ENCODE results near the gene WDR37.
"Not testable (repeated sequence)": the region's sequence is repeated elsewhere in the genome, so short reads cannot be mapped to it uniquely, and the experiment has no call there.

Gene WDR37

DNA sequence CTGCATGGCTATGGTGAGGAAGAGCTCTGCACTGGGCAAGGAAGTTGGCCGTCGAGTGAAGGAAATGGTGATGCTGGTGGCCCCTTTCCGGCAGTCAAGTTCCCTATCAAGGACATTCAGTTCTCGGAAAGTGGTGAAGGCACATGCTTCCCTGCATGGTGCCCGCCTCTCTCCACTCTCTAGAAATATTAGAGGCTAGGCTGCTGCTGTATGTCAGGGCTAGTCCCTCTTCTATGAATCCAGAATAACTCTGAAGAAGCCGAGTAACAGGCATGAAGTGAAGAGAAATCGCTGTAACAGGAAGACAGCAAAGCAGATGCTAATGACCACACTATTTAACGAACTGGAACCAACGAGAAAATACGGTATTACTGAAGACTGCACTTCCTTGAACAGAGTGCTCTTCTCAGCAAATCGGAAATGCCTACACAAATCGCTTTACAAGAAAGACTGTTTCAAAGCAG is 12.6 kb upstream of the WDR37 start:
- DNase-seq = no peak

DNA sequence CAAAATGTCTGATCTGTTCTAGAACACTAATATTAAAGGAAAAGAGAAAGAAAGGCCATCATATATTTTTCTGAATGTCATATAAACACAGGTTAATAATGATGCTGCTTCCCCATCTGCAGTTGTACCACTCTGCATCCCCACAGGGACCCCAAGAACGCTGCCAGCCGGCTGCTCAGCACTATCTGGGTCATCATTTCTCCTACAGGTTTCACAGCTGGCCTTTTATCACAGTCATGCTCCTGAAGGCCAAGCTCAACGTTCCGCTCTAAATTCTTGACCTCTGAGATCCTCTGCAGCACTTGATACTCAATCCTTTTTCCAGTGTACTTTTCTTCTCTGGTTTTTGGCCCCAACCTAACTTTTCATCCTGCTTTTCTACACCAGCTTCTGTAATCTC is 12.0 kb upstream of the WDR37 start:
- DNase-seq = no peak

DNA sequence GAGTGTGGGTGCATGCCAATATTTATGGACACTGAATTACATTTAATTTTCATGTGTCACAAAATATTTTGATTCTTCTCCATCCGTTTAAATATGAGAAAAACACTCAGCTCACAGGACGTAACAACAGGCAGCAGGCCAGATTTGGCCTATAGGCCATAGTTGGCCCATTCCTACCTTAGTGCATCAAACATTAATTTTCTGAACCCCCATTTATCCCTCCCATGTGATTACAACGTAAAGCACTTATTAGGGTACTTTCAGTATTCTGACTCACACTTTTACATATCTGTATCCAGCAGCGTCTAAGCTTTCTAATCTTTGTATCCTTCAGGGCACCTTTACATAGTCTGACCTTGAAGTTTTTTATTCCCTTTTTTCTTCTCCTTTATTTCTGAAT is 11.2 kb upstream of the WDR37 start:
- DNase-seq = no peak

DNA sequence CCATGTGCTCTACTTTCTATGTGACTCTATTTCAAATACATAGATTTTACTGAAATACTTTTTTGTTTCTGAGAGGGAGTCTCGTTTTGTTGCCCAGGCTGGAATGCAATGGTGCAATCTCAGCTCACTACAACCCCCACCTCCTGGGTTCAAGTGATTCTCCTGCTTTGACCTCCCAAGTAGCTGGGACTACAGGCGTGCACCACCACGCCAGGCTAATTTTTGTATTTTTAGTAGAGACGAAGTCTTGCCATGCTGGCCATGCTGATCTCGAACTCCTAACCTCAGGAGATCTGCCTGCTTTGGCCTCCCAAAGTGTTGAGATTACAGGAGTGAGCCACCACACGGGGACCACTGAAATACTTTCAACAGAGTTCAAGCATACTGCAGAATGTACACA is 10.8 kb upstream of the WDR37 start:
- no peak for DNase-seq

DNA sequence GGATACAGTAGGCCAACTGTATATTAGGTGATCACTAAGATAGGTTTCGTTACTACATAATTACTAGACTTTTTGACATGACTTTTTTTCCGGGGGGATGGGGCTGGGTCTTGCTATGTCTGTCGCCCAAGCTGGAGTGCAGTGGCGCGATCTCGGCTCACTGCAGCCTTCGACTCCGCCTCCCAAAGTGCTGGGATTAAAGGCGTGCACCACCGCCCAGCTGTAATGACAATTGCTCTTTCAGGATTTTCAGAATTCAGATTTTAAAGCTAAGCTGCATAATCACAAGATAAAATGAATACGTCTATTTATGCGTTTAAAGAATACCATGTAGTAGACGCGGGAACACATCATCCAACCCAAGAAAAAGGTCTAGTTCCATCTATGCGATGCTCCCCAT is 8.2 kb upstream of the WDR37 start:
- DNase-seq = no peak

DNA sequence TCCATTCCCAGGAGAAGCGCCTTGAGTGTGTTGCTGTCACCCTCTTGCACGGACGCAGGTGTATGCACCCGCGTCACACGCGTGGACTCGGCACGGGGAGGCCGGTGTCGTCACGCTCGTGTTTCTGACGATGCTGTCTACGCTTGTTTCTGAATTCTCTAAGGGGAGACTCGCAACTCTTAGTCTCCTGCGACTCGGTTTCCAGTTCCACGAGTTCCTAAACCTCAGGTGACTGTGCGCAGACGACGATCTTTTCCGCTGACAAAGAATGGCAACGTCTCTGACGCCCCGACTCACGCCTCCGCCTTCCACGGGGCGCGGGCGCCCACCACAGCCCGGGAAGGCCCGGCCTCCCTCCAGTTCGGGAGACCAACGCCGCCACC is 7.8 kb upstream of the WDR37 start:
- DNase-seq = peak; percentile 64

DNA sequence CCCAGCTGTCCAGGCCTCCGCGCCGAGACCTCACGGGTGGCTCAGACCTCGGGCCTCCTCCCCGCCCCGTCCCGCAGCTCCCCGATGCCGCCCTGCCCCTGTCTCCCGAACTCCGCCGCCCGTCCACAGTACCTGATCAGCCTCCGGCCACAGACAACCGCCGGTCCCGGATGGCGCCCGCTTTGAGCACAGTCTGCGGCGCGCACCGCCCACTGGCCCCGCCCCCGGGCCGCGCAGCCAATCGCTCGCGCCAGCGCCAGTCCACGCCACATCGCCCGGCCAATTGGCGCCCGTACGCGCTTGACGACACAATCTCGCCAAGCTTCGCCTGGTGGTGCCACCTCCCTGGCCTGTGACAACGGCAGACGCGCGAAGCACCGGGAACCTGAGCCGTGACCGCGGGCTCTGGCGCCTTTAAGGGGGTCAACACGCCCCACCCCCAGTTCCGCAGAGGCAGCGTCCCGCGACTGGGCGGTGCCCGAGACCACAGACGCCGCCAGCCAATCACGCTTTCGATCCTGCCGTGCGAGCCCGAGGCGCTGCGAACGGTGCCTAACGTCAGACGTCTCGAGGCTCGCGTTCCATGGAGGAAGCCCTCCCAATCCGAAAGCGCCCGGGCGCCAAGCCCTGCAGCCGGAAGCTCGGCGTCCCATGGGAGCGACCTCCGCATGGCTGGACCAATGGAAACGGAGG is 7.3 kb upstream of the WDR37 start, which contains the start of gene IDI1:
TSS of gene IDI1 (minus strand) at position 388 of the 693 bp plus-strand sequence. CDS start at position 272, 116 bp downstream.
- peak; percentile 95 for DNase-seq

DNA sequence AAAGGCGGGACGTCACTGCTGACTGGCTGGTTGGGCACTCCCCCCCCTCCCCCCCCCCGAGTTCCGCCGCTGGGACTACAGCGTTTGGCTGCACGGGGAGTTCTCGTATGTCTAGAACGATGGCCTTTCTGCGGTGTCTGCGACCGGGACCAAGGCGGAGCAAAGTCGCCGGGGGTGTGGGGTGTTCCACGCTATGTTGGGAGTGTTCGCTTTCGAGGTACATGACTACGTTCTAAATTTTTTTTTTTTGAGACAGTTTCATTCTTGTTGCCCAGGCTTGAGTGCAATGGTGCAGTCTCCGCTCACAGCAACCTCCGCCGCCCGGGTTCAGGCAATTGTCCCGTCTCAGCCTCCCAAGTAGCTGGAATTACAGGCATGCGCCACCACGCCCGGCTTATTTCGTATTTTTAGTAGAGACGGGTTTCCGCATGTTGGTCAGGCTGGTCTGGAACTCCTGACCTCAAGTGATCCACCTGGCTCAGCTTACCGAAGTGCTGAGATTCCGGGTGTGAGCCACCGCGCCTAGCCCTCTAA is 6.7 kb upstream of the WDR37 start:
- no peak for DNase-seq

DNA sequence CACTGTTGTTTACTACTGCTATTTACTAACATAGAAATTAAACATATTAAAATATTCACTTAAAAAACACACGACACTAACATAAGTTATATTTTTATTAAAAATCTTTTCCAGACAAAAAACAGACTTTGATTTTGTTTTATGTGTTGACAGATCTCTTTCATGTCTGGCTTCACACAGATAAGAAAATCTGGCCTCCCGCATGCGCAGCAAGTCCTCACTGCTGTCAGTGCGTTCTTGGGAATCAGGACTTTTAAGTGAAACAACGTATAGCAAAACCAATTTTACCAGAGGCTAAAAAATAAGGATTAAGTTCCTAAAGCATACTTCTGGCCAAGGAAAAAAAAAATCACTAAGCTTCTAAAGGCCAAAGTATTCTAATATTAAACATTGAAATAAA is 6.0 kb upstream of the WDR37 start:
- DNase-seq = peak; percentile 23

DNA sequence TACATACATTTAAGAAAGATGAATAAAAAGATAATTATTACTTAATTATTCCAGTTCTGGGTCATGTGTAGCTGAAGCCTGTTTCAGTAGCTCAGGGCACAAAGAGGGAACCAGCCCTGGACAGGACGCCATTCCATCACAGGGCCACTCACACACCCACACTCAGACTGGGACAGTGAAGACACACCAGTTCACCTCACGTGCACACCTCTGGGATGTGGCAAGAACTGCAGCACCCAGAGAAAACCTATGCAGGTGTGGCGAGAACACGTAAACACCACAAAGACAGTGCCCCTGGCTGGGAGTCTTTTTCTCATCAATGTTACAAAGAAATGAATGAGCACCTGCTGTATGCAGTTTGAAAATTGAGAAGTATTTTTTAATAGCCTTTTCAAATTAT is 5.6 kb upstream of the WDR37 start:
- peak; percentile 54 for DNase-seq

DNA sequence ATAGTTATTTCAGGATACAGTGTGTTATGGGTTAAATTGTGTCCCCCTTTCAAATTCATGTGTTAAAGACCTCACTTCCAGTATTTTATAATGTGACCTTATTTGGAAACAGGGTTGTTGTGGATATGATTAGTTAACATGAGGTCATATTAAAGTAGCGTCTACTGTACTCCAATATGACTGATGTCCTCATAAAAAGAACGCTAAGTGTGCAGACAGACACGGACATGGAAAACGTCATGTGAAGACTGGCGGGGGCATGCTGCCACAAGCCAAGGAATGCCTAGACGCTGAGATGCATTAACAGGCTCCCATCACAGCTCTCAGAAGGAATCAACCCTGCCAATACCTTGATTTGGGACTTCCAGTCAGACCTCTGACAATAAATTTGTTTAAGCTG is 1.5 kb upstream of the WDR37 start:
- DNase-seq = no peak

DNA sequence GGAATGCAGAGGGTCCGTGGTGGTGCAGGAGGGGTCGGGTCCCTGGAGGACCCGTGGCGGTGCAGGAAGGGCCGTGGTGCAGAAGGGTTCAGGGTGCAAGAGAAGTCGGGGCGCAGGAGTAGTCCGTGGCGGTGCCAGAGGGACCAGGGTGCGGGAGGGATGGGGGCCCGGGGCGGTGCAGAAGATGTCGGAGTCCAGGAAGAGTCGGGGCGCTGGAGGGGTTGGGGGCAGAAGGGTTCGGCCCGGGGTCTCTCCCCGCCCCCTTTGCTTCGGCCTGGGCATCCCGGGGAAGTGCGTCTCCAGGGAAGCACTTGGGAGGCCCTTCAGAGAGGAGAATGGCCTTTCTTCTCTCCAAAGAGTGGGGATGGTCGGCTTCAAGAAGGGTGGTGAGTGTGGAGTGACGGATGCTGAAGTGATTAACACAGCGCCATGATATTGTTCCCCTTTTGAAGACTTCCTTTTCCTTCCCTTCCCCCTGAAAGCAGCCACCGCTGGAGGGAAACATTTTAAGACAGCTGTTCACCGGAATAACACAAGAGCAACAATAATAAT is 997 bp downstream of the WDR37 start:
- DNase-seq = no peak

DNA sequence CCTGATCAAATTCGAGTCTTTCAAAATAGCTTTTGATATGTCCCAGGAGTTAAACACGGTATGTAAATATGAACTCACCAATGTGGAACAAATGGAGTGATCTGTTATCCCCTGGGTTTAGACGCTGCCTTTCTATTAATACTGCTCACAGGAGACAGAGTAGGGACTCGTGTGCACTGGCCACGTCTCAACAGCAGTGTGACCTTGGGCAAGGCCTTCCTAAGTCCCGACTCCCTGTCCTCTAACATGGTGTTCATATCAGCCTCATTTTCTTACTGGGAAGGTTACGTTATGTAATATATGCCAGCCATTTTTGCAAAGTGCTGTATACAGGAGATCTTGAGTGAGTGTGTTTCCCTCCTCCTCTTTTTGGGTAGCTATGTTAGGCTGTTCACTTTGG is 1.8 kb downstream of the WDR37 start:
- DNase-seq = no peak

DNA sequence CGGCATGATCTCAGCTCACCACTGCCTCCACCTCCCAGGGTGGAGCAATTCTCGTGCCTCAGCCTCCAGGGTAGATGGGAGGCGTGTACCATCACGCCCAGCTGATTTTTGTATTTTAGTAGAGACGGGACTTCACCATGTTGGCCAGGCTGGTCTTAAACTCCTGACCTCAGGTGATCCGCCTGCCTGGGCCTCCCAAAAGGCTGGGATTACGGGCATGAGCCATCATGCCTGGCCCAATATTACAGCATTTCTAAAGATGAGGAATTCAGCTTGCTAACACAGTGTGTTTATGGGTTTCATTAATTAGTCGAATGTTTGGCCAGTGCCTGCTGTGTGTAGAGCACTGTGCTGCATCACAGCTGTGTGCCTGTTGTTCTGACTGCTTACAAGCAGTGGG is 3.7 kb downstream of the WDR37 start:
- no peak for DNase-seq

DNA sequence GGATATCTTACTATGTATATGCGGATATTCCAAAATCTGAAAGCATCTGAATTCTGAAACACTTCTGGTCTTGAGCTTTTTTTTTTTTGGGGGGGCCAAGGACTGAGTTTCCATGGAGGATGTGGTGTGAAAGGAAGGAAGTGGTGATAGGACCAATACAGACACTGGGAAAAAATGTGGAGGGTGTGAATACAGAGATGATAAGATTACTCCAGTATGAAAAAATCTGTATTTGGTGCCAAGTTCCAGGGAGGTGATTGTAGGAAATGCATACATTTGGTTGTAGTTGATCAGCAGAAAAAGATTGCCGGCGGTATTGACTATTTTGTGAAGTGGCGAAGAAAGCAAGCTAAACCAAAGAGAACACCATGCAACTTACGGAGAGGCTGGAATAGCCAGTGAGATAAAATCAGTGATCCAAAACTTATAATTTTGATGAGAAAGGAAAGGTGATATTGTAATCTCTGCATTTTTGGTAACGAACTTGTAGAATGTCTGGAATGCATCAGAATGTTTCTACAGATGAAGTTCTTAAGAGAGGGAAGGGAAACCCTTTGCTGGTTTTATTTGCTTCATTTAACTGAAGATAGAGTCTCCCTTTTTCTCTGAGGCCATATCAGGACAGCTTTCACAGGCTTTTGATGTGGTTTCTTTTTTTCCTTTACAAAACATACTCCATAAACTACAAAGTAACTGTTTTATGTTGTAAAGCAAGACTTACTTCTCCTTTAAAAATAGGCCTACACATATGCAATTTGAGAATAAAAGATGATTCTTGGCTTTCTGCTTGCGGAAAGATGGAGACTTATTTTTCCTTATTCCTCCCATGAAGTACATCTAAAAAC is 6.0 kb downstream of the WDR37 start:
- no peak for DNase-seq

DNA sequence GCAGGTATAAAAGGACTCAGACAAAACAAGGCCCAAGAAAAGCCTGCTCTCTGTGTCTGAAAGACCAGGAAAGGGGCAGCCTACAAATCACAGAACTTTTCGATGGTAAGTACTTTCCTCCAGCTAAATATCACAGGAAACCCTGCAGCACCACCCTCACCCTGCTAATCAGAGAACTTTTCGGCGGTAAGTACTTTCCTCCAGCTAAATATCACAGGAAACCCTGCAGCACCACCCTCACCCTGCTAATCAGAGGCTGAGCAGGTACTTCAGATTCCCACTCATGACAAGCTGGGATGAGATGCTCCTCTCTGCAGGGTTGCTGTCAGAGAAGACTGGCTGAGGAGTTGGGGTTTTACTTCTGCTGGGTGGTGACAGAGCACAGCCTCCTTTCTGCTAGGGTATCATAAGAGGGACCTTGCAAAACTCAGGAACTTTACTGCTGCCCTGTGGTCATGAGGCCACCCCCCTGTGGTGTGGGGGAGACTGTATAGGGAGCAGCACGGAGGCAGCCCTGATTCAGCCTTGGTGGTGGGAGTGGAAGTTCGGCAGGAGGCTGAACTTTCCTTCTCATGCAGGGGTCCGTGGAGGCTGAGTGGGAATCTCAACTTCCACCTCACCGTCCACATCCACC is 7.2 kb downstream of the WDR37 start:
- peak; percentile 11 for DNase-seq

DNA sequence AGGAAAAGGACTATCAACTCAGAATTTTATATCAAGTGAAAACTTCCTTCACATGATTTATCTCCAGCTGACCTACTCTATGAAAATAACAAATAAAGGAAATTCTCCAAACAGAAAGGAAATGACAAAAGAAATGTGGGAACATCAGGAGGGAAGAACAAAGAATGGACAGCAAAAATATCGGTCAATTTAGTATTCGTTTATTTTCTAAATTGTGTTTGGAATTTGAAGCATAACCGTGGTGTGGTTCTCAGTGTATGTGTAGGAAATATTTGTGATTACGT is 8.7 kb downstream of the WDR37 start:
- no peak for DNase-seq

DNA sequence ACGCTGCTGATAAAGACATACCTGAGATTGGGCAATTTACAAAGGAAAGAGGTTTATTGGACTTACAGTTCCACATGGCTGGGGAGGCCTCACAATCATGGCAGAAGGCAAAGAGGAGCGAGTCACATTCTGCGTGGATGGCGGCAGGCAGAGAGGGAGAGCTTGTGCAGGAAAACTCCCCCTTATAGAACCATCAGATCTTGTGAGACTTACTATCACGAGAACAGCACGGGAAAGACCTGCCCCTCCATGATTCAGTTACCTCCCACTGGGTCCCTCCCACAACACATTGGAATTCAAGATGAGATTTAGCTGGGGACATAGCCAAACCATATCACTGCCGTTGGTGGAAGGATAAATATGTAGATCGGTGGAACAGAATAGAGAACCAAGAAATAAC is 10.5 kb downstream of the WDR37 start:
- not testable (repeated sequence) for DNase-seq

DNA sequence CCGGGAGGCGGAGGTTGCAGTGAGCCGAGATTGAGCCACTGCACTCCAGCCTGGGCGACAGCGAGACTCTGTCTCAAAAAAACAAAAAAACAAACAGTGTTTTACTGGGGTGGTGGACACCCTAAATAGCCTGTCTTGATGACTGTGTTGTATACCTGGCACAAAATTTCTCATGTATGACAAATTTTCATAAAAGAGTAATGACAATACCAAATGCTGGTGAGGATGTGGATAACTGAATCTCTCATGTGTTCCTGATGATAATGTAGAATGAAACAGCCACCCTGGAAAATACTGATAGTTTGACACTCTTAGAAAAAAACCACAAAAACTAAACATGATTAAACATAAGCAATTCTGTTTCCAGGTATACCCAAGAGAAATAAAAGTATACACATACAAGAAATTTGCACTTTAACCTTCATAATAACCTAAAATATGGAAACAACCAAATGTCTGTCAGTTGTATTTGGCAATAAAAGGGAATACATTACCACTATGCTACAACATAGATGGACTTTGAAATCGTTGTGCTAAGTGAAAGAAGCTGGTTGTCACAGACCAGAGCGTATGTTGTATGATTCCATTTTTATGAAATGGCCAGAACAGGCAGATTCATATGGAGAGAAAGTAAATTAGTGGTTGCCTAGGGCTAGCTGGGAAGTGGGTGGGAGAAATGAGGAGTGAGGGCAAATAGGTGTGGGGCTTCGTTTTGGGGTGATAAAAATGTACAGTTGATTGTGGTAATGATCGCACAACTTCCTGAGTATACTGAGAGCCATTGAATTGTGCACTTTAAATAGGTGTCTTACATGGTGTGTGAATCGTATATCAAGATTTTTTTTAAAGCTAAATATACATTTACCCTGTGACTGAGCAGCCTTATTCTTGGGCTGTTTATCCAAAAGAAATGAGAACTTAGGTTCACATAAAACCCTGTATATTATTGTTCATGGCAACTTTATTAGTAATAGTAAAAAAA is 12.5 kb downstream of the WDR37 start:
- no peak for DNase-seq

DNA sequence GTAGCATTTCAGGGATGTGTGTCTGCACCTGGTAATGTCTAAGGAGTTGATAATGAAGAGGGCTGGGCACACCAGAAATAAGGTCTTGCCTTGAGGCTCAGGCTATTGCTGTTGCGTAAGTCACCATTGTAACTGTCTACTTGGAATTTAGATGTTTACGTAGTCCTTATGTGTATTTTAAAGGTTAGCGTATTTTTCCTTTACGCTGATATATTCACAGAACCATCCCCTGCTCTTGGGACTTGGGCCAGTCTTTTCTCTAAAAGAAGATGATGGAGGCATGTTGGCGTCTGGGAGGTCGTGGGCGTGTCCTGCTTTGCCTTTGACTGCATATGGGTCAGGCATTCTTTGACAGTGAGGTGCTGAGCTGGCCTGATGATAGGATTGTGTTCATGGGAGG is 14.7 kb downstream of the WDR37 start:
- DNase-seq = no peak

DNA sequence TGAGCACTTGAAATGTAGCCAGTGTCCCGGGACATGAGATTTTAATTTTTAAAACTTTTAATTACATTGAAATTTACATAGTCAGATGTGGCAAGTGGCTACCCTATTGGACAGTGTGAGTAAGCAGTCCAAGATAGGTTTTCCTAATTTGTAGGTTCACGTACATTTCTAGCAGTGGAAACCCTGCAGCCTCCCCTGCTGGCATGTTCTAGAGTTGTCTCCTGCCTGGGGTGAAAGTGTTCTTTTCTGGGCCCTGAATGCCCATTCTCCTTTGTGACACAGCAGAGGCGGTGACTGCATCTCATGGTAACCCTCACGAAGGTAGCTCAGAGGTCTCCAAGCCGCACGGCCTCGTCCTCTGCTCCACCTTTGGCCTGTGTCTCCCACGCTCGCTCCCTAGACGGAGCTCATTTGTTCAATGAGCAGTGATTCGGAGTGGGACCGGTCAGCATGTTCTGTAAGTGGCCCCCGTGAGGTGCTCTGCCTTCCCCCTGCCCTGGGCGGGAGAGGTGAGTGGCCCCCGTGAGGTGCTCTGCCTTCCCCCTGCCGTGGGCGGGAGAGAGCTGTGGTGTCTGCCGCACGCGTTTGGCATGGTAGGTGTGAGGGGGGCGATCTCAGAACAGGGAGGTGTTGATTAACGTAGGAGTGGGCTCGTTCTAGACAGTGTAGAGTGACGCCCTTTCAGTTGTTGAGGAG is 18.0 kb downstream of the WDR37 start:
- no peak for DNase-seq

Data from activated CD4-positive, alpha-beta T cell treated with anti-CD3 and anti-CD28 coated beads, Interleukin-2, amount 50 U/mL, for 1 hour (primary cell).